Measurements from ENCODE around the gene NPAS3.

- TF ChIP-seq POLR2A (IDR thresholded peaks at IDR 0.05; ENCODE audit: borderline replicate concordance, extremely low read depth, insufficient read depth, insufficient read length) = no peak
- TF ChIP-seq ZFX (IDR thresholded peaks at IDR 0.05) = no peak
- TF ChIP-seq, protein P1, sequence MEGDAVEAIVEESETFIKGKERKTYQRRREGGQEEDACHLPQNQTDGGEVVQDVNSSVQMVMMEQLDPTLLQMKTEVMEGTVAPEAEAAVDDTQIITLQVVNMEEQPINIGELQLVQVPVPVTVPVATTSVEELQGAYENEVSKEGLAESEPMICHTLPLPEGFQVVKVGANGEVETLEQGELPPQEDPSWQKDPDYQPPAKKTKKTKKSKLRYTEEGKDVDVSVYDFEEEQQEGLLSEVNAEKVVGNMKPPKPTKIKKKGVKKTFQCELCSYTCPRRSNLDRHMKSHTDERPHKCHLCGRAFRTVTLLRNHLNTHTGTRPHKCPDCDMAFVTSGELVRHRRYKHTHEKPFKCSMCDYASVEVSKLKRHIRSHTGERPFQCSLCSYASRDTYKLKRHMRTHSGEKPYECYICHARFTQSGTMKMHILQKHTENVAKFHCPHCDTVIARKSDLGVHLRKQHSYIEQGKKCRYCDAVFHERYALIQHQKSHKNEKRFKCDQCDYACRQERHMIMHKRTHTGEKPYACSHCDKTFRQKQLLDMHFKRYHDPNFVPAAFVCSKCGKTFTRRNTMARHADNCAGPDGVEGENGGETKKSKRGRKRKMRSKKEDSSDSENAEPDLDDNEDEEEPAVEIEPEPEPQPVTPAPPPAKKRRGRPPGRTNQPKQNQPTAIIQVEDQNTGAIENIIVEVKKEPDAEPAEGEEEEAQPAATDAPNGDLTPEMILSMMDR (IDR thresholded peaks at IDR 0.05 in 2 of 3, conservative IDR thresholded peaks at IDR 0.05 in 1 of 3; ENCODE audit: borderline replicate concordance in 1 of 3, insufficient read depth in 1 of 3, low read depth in 2 of 3, low read length in 2 of 3) = no peak
These were observed 463.9 kb downstream of the NPAS3 start for GRCh38 chr14:33402604-33403003.
